LNCaP clone FGC (cell line): ENCODE results near the gene SMLR1.

Source experiments
- DNase-seq: peaks from one replicate; pipeline ENCODE4 v3.0.0-alpha.2; 2011; ENCODE audit warnings: low read depth
- H3K4me3 ChIP-seq: 2 replicates; pipeline ENCODE4 v1.5.1; 2011; ENCODE audit warnings: mild to moderate bottlenecking, low read depth, low read length, control low read depth
- CTCF ChIP-seq: IDR thresholded peaks from 2 replicates; pipeline ENCODE4 v1.5.1; 2012; ENCODE audit warnings: mild to moderate bottlenecking; ENCODE audit not compliant: control insufficient read depth, insufficient read depth; ENCODE audit errors: extremely low read depth

The SMLR1 gene

GRCh38 chr6:130836055-130836640 is 8.9 kb downstream of the SMLR1 start:
- H3K4me3 ChIP-seq: no peak overlapping the region
- DNase-seq: no peak
- TF ChIP-seq CTCF: no peak

GRCh38 chr6:130837067-130837466 is 9.9 kb downstream of the SMLR1 start:
- DNase-seq: no peak
- no peak for TF ChIP-seq CTCF
- H3K4me3 ChIP-seq: no peak overlapping the region

GRCh38 chr6:130838250-130838860 is 11.1 kb downstream of the SMLR1 start:
- no peak for DNase-seq
- no peak for TF ChIP-seq CTCF
- no peak overlapping the region for H3K4me3 ChIP-seq

DNA sequence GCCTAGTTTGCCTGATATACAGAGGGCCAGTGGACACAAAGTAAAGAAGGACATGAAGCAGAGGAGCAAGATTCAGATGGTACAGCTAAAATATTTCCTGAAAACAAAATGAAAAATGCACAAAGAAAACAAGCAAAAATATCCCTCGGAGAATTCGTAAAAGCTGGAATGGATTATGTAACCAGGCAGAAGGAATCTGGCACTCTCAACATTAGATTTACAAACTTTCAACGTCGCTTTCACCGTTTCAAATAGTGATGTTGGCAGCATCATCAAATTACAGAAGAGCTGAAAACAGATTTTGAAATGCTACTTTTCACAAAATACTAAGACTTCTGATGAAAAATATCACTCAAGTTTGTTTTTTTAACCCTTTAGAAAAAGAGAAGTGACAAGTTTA is 11.7 kb downstream of the SMLR1 start:
- H3K4me3 ChIP-seq: no peak overlapping the region
- no peak for DNase-seq
- no peak for TF ChIP-seq CTCF

DNA sequence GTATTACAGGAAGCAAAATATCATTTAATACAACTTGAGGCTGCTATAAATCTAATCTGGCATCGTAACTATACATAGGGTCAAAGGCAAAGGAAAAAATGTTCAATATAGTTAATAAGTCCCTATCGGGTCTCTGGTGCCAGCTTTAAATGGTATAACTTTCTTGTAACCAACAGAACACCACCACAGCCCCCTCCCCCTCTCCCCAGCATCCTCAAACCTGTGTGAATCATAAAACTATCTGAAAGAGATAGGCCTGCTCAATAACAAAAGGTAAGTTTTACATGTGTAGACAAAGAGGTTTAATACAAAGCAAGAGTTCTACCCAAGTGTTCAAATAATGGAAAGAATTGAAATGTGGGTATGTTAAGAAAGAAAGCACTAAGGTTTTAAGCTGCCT is 12.2 kb downstream of the SMLR1 start:
- no peak overlapping the region for H3K4me3 ChIP-seq
- TF ChIP-seq CTCF: no peak
- no peak for DNase-seq

- H3K4me3 ChIP-seq: no peak overlapping the region
- no peak for DNase-seq
- no peak for TF ChIP-seq CTCF
These were observed 12.8 kb downstream of the SMLR1 start for GRCh38 chr6:130840050-130840449.
